HEK293 (cell line): ENCODE data around the gene TRIM44.

ENCODE experiments used
- GLIS2 ChIP-seq: fragments of 450-650 bp; formaldehyde crosslinking; IDR thresholded peaks from 2 replicates; pipeline ENCODE4 v1.5.1; 2016; ENCODE audit warnings: missing biosample characterization, missing genetic modification characterization
- KLF10 ChIP-seq: fragments of 450-650 bp; IDR thresholded peaks from 2 replicates; pipeline ENCODE4 v1.5.1; 2018; ENCODE audit warnings: missing biosample characterization, mild to moderate bottlenecking, missing genetic modification characterization
- KLF16 ChIP-seq: fragments of 450-650 bp; formaldehyde crosslinking; IDR thresholded peaks from 2 replicates; pipeline ENCODE4 v1.5.1; 2017; ENCODE audit warnings: missing biosample characterization, missing genetic modification characterization
- SALL2 ChIP-seq: fragments of 450-650 bp; formaldehyde crosslinking; IDR thresholded peaks from 2 replicates; pipeline ENCODE4 v1.5.0; 2017; ENCODE audit warnings: missing biosample characterization, mild to moderate bottlenecking, missing genetic modification characterization, borderline replicate concordance
- SETDB1 ChIP-seq: IDR thresholded peaks from one replicate; pipeline ENCODE4 v1.6.1; 2017; ENCODE audit warnings: mild to moderate bottlenecking, low read length, moderate library complexity, mixed read lengths; ENCODE audit not compliant: insufficient read length
- ZBTB1 ChIP-seq: fragments of 450-650 bp; formaldehyde crosslinking; IDR thresholded peaks from 2 replicates; pipeline ENCODE4 v1.5.1; 2016; ENCODE audit warnings: missing biosample characterization, missing genetic modification characterization
- ZBTB17 ChIP-seq: fragments of 450-650 bp; formaldehyde crosslinking; IDR thresholded peaks from 2 replicates; pipeline ENCODE4 v1.5.1; 2016; ENCODE audit warnings: missing biosample characterization, missing genetic modification characterization
- ZBTB48 ChIP-seq: fragments of 450-650 bp; formaldehyde crosslinking; IDR thresholded peaks from 2 replicates; pipeline ENCODE4 v1.5.1; 2016; ENCODE audit warnings: missing biosample characterization, missing genetic modification characterization
- ZBTB8A ChIP-seq: fragments of 450-650 bp; formaldehyde crosslinking; IDR thresholded peaks from 2 replicates; pipeline ENCODE4 v1.5.1; 2016; ENCODE audit warnings: missing biosample characterization, missing genetic modification characterization
- ZFP3 ChIP-seq: fragments of 450-650 bp; formaldehyde crosslinking; IDR thresholded peaks from 2 replicates; pipeline ENCODE4 v1.5.1; 2016; ENCODE audit warnings: low read depth, missing biosample characterization, missing genetic modification characterization
- ZIC2 ChIP-seq: fragments of 450-650 bp; formaldehyde crosslinking; IDR thresholded peaks from 2 replicates; pipeline ENCODE4 v1.5.1; 2016; ENCODE audit warnings: missing biosample characterization, missing genetic modification characterization
- ZNF112 ChIP-seq: fragments of 450-650 bp; formaldehyde crosslinking; IDR thresholded peaks from 2 replicates; pipeline ENCODE4 v1.5.0; 2017; ENCODE audit warnings: missing biosample characterization, missing genetic modification characterization
- ZNF132 ChIP-seq: fragments of 450-650 bp; formaldehyde crosslinking; IDR thresholded peaks from 2 replicates; pipeline ENCODE4 v1.5.1; 2017; ENCODE audit warnings: missing biosample characterization, missing genetic modification characterization, borderline replicate concordance
- ZNF155 ChIP-seq: fragments of 450-650 bp; formaldehyde crosslinking; IDR thresholded peaks from 2 replicates; pipeline ENCODE4 v1.5.1; 2016; ENCODE audit warnings: missing biosample characterization, missing genetic modification characterization
- ZNF202 ChIP-seq: fragments of 450-650 bp; formaldehyde crosslinking; IDR thresholded peaks from 2 replicates; pipeline ENCODE4 v1.5.1; 2016; ENCODE audit warnings: missing biosample characterization, missing genetic modification characterization, borderline replicate concordance
- ZNF510 ChIP-seq: fragments of 450-650 bp; formaldehyde crosslinking; IDR thresholded peaks from 2 replicates; pipeline ENCODE4 v1.5.1; 2018; ENCODE audit warnings: mild to moderate bottlenecking, missing genetic modification characterization, missing biosample characterization; ENCODE audit not compliant: insufficient replicate concordance
- ZNF561 ChIP-seq: fragments of 450-650 bp; IDR thresholded peaks from 2 replicates; pipeline ENCODE4 v1.5.1; 2018; ENCODE audit warnings: missing biosample characterization, missing genetic modification characterization, borderline replicate concordance
- ZNF596 ChIP-seq: fragments of 450-650 bp; IDR thresholded peaks from 2 replicates; pipeline ENCODE4 v1.5.0; 2018; ENCODE audit warnings: missing biosample characterization, mild to moderate bottlenecking, missing genetic modification characterization, moderate library complexity
- ZNF610 ChIP-seq: fragments of 450-650 bp; formaldehyde crosslinking; IDR thresholded peaks from 2 replicates; pipeline ENCODE4 v1.5.1; 2016; ENCODE audit warnings: missing biosample characterization, missing genetic modification characterization, borderline replicate concordance
- ZNF658 ChIP-seq: fragments of 450-650 bp; formaldehyde crosslinking; IDR thresholded peaks from 2 replicates; pipeline ENCODE4; 2016; ENCODE audit warnings: missing biosample characterization, missing genetic modification characterization
- ZNF785 ChIP-seq: fragments of 450-650 bp; formaldehyde crosslinking; IDR thresholded peaks from 2 replicates; pipeline ENCODE4 v1.5.1; 2016; ENCODE audit warnings: missing biosample characterization, missing genetic modification characterization
- TF ChIP-seq, protein P1 (sequence below): fragments of 450-650 bp; formaldehyde crosslinking; IDR thresholded peaks from 2 replicates; pipeline ENCODE4 v1.5.1; 2016; ENCODE audit warnings: missing biosample characterization, missing genetic modification characterization, low read depth
- TF ChIP-seq, protein P2 (sequence below): fragments of 450-650 bp; formaldehyde crosslinking; IDR thresholded peaks from 2 replicates; pipeline ENCODE4 v1.5.1; 2017; ENCODE audit warnings: missing biosample characterization, missing genetic modification characterization
- TF ChIP-seq, protein P3 (sequence below): fragments of 450-650 bp; formaldehyde crosslinking; IDR thresholded peaks from 2 replicates; pipeline ENCODE4 v1.5.1; 2016; ENCODE audit warnings: missing biosample characterization, missing genetic modification characterization
- TF ChIP-seq, protein P4 (sequence below): fragments of 450-650 bp; formaldehyde crosslinking; IDR thresholded peaks from 2 replicates; pipeline ENCODE4 v1.5.1; 2016; ENCODE audit warnings: missing biosample characterization, missing genetic modification characterization, borderline replicate concordance
- TF ChIP-seq, protein P5 (sequence below): fragments of 450-650 bp; formaldehyde crosslinking; IDR thresholded peaks from 2 replicates; pipeline ENCODE4 v1.5.1; 2016; ENCODE audit warnings: missing biosample characterization, missing genetic modification characterization
- TF ChIP-seq, protein P6 (sequence below): fragments of 450-650 bp; formaldehyde crosslinking; IDR thresholded peaks from 2 replicates; pipeline ENCODE4 v1.5.1; 2016; ENCODE audit warnings: missing biosample characterization, missing genetic modification characterization

TRIM44 gene

DNA sequence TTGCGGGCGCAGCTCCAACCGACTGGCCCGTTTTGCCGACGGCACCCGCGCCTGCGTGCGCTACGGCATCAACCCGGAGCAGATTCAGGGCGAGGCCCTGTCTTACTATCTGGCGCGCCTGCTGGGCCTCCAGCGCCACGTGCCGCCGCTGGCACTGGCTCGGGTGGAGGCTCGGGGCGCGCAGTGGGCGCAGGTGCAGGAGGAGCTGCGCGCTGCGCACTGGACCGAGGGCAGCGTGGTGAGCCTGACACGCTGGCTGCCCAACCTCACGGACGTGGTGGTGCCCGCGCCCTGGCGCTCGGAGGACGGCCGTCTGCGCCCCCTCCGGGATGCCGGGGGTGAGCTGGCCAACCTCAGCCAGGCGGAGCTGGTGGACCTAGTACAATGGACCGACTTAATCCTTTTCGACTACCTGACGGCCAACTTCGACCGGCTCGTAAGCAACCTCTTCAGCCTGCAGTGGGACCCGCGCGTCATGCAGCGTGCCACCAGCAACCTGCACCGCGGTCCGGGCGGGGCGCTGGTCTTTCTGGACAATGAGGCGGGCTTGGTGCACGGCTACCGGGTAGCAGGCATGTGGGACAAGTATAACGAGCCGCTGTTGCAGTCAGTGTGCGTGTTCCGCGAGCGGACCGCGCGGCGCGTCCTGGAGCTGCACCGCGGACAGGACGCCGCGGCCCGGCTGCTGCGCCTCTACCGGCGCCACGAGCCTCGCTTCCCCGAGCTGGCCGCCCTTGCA, 43.3 kb upstream of the TRIM44 start (continued):
- TF ChIP-seq ZNF658 (tag by site-specific recombination) (no peak), ZNF785 (tag by site-specific recombination) (no peak), ZNF596 (tag by site-specific recombination) (no peak), ZNF112 (tag by site-specific recombination) (no peak), ZIC2 (0 out of 2 replicates have a peak, but pooled peaks have one; percentile 35), ZNF132 (tag by site-specific recombination) (no peak), KLF16 (tag by site-specific recombination) (no peak), ZNF155 (no peak), ZNF561 (tag by site-specific recombination) (no peak), KLF10 (no peak), ZNF202 (no peak), ZBTB1 (no peak), SETDB1 (no peak), SALL2 (tag by site-specific recombination) (no peak), GLIS2 (no peak), ZNF610 (tag by site-specific recombination) (no peak), ZBTB48 (tag by site-specific recombination) (no peak), ZBTB17 (tag by site-specific recombination) (peak; percentile 50; the same call in 1 of the 2 replicates), ZNF510 (tag by site-specific recombination) (no peak), ZBTB8A (tag by site-specific recombination) (peak; percentile 92), ZFP3 (no peak)
- TF ChIP-seq, protein P1, sequence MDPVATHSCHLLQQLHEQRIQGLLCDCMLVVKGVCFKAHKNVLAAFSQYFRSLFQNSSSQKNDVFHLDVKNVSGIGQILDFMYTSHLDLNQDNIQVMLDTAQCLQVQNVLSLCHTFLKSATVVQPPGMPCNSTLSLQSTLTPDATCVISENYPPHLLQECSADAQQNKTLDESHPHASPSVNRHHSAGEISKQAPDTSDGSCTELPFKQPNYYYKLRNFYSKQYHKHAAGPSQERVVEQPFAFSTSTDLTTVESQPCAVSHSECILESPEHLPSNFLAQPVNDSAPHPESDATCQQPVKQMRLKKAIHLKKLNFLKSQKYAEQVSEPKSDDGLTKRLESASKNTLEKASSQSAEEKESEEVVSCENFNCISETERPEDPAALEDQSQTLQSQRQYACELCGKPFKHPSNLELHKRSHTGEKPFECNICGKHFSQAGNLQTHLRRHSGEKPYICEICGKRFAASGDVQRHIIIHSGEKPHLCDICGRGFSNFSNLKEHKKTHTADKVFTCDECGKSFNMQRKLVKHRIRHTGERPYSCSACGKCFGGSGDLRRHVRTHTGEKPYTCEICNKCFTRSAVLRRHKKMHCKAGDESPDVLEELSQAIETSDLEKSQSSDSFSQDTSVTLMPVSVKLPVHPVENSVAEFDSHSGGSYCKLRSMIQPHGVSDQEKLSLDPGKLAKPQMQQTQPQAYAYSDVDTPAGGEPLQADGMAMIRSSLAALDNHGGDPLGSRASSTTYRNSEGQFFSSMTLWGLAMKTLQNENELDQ (tag by site-specific recombination), result no peak
- TF ChIP-seq, protein P2, sequence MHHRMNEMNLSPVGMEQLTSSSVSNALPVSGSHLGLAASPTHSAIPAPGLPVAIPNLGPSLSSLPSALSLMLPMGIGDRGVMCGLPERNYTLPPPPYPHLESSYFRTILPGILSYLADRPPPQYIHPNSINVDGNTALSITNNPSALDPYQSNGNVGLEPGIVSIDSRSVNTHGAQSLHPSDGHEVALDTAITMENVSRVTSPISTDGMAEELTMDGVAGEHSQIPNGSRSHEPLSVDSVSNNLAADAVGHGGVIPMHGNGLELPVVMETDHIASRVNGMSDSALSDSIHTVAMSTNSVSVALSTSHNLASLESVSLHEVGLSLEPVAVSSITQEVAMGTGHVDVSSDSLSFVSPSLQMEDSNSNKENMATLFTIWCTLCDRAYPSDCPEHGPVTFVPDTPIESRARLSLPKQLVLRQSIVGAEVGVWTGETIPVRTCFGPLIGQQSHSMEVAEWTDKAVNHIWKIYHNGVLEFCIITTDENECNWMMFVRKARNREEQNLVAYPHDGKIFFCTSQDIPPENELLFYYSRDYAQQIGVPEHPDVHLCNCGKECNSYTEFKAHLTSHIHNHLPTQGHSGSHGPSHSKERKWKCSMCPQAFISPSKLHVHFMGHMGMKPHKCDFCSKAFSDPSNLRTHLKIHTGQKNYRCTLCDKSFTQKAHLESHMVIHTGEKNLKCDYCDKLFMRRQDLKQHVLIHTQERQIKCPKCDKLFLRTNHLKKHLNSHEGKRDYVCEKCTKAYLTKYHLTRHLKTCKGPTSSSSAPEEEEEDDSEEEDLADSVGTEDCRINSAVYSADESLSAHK (tag by site-specific recombination), result no peak
- TF ChIP-seq, protein P3, sequence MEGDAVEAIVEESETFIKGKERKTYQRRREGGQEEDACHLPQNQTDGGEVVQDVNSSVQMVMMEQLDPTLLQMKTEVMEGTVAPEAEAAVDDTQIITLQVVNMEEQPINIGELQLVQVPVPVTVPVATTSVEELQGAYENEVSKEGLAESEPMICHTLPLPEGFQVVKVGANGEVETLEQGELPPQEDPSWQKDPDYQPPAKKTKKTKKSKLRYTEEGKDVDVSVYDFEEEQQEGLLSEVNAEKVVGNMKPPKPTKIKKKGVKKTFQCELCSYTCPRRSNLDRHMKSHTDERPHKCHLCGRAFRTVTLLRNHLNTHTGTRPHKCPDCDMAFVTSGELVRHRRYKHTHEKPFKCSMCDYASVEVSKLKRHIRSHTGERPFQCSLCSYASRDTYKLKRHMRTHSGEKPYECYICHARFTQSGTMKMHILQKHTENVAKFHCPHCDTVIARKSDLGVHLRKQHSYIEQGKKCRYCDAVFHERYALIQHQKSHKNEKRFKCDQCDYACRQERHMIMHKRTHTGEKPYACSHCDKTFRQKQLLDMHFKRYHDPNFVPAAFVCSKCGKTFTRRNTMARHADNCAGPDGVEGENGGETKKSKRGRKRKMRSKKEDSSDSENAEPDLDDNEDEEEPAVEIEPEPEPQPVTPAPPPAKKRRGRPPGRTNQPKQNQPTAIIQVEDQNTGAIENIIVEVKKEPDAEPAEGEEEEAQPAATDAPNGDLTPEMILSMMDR, result peak; percentile 62
- TF ChIP-seq, protein P4, sequence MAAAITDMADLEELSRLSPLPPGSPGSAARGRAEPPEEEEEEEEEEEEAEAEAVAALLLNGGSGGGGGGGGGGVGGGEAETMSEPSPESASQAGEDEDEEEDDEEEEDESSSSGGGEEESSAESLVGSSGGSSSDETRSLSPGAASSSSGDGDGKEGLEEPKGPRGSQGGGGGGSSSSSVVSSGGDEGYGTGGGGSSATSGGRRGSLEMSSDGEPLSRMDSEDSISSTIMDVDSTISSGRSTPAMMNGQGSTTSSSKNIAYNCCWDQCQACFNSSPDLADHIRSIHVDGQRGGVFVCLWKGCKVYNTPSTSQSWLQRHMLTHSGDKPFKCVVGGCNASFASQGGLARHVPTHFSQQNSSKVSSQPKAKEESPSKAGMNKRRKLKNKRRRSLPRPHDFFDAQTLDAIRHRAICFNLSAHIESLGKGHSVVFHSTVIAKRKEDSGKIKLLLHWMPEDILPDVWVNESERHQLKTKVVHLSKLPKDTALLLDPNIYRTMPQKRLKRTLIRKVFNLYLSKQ (tag by site-specific recombination), result no peak
- TF ChIP-seq, protein P5, sequence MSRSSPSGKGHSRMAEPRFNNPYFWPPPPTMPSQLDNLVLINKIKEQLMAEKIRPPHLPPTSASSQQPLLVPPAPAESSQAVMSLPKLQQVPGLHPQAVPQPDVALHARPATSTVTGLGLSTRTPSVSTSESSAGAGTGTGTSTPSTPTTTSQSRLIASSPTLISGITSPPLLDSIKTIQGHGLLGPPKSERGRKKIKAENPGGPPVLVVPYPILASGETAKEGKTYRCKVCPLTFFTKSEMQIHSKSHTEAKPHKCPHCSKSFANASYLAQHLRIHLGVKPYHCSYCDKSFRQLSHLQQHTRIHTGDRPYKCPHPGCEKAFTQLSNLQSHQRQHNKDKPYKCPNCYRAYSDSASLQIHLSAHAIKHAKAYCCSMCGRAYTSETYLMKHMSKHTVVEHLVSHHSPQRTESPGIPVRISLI (tag by site-specific recombination), result no peak
- TF ChIP-seq, protein P6, sequence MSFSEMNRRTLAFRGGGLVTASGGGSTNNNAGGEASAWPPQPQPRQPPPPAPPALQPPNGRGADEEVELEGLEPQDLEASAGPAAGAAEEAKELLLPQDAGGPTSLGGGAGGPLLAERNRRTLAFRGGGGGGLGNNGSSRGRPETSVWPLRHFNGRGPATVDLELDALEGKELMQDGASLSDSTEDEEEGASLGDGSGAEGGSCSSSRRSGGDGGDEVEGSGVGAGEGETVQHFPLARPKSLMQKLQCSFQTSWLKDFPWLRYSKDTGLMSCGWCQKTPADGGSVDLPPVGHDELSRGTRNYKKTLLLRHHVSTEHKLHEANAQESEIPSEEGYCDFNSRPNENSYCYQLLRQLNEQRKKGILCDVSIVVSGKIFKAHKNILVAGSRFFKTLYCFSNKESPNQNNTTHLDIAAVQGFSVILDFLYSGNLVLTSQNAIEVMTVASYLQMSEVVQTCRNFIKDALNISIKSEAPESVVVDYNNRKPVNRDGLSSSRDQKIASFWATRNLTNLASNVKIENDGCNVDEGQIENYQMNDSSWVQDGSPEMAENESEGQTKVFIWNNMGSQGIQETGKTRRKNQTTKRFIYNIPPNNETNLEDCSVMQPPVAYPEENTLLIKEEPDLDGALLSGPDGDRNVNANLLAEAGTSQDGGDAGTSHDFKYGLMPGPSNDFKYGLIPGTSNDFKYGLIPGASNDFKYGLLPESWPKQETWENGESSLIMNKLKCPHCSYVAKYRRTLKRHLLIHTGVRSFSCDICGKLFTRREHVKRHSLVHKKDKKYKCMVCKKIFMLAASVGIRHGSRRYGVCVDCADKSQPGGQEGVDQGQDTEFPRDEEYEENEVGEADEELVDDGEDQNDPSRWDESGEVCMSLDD (tag by site-specific recombination), result no peak
